T-helper 1 cell treated with Interleukin-12 subunit alpha and Interleukin-12 subunit beta and Interleukin-4 antibody, amounts not matched to agents 30 μg/mL and 1 μg/mL, for 36 hours (primary cell): ENCODE measurements around the gene AJUBA.
"Not testable (repeated sequence)": the region's sequence is repeated elsewhere in the genome, so short reads cannot be mapped to it uniquely, and the experiment has no call there.

Experiments
- H3K27ac Mint-ChIP-seq: one replicate; pipeline ENCODE4 v1.8.0; 2021; ENCODE audit warnings: mild to moderate bottlenecking, mixed read lengths
- H3K27me3 Mint-ChIP-seq: one replicate; pipeline ENCODE4 v1.8.0; 2021; ENCODE audit warnings: low read depth, mixed read lengths
- H3K36me3 Mint-ChIP-seq: one replicate; pipeline ENCODE4 v1.8.0; 2021; ENCODE audit warnings: low read depth, mixed read lengths
- H3K4me1 Mint-ChIP-seq: one replicate; pipeline ENCODE4 v1.8.0; 2021; ENCODE audit warnings: low read depth, mixed read lengths
- H3K4me3 Mint-ChIP-seq: one replicate; pipeline ENCODE4 v1.8.0; 2021; ENCODE audit warnings: mild to moderate bottlenecking, moderate library complexity, mixed read lengths
- H3K9me3 Mint-ChIP-seq: one replicate; pipeline ENCODE4 v1.8.0; 2021; ENCODE audit warnings: mixed read lengths

Gene AJUBA

GRCh38 chr14:23013054-23013748 is 30.9 kb upstream of the AJUBA start:
- Mint-ChIP-seq H3K4me1 (peaks cover 22% of the 10 kb centered on the region), H3K27ac (no peak overlapping the region), H3K36me3 (no peaks in the 10 kb centered on the region), H3K27me3 (no peaks in the 10 kb centered on the region), H3K4me3 (no peak overlapping the region), H3K9me3 (no peaks in the 10 kb centered on the region)

- Mint-ChIP-seq H3K4me3 (peak within 1 kb of the TSS; percentile 90), H3K4me1 (peaks cover 32% of the 10 kb centered on the region)
These were observed 27.8 kb upstream of the AJUBA start, which contains the start of gene C14orf93 for GRCh38 chr14:23009939-23010726. TSS of gene C14orf93 (minus strand) at chr14:23010143. CDS start at chr14:22999023, 11,120 bp downstream.

GRCh38 chr14:23009483-23009938 is 27.2 kb upstream of the AJUBA start:
- Mint-ChIP-seq H3K36me3 (no peaks in the 10 kb centered on the region), H3K4me3 (peak overlapping the region; percentile 90), H3K27ac (peak overlapping the region; percentile 89), H3K4me1 (peaks cover 35% of the 10 kb centered on the region), H3K9me3 (no peaks in the 10 kb centered on the region), H3K27me3 (no peaks in the 10 kb centered on the region)

More at GRCh38 chr14:23009939-23010726, 27.8 kb upstream of the AJUBA start, which contains the start of gene C14orf93:
- H3K27ac Mint-ChIP-seq: peak within 1 kb of the TSS; percentile 96
- H3K36me3 Mint-ChIP-seq: no peaks in the 10 kb centered on the region
- no peaks in the 10 kb centered on the region for H3K9me3 Mint-ChIP-seq
- H3K27me3 Mint-ChIP-seq: no peaks in the 10 kb centered on the region

- H3K4me3 Mint-ChIP-seq: peak overlapping the region; percentile 90
- peaks cover 35% of the 10 kb centered on the region for H3K4me1 Mint-ChIP-seq
These were observed 26.5 kb upstream of the AJUBA start for GRCh38 chr14:23008831-23009230.

GRCh38 chr14:23006544-23007419 is 24.4 kb upstream of the AJUBA start:
- Mint-ChIP-seq H3K4me1 (peaks cover 33% of the 10 kb centered on the region), H3K27me3 (no peaks in the 10 kb centered on the region), H3K4me3 (peak overlapping the region; percentile 94), H3K27ac (peak overlapping the region; percentile 96), H3K36me3 (no peaks in the 10 kb centered on the region), H3K9me3 (no peaks in the 10 kb centered on the region)

More at GRCh38 chr14:23008831-23009230, 26.5 kb upstream of the AJUBA start:
- Mint-ChIP-seq H3K36me3 (no peaks in the 10 kb centered on the region), H3K27me3 (no peaks in the 10 kb centered on the region), H3K27ac (peak overlapping the region; percentile 96), H3K9me3 (no peaks in the 10 kb centered on the region)

- H3K4me3 Mint-ChIP-seq: peak overlapping the region; percentile 94
- H3K27me3 Mint-ChIP-seq: no peaks in the 10 kb centered on the region
- peaks cover 31% of the 10 kb centered on the region for H3K4me1 Mint-ChIP-seq
- H3K27ac Mint-ChIP-seq: peak overlapping the region; percentile 96
- H3K36me3 Mint-ChIP-seq: no peaks in the 10 kb centered on the region
- no peaks in the 10 kb centered on the region for H3K9me3 Mint-ChIP-seq
These were observed 23.8 kb upstream of the AJUBA start for GRCh38 chr14:23006188-23006534.

- peak overlapping the region; percentile 94 for H3K4me3 Mint-ChIP-seq
- no peaks in the 10 kb centered on the region for H3K9me3 Mint-ChIP-seq
- no peaks in the 10 kb centered on the region for H3K36me3 Mint-ChIP-seq
- H3K4me1 Mint-ChIP-seq: peaks cover 31% of the 10 kb centered on the region
- H3K27ac Mint-ChIP-seq: peak overlapping the region; percentile 96
- no peaks in the 10 kb centered on the region for H3K27me3 Mint-ChIP-seq
These were observed 23.3 kb upstream of the AJUBA start for GRCh38 chr14:23005451-23006187.

- not testable (repeated sequence) for H3K4me3 Mint-ChIP-seq, H3K9me3 Mint-ChIP-seq, H3K27ac Mint-ChIP-seq, H3K27me3 Mint-ChIP-seq, H3K36me3 Mint-ChIP-seq
- peaks cover 25% of the 10 kb centered on the region for H3K4me1 Mint-ChIP-seq
These were observed 21.9 kb upstream of the AJUBA start for GRCh38 chr14:23004274-23004673.

- Mint-ChIP-seq H3K4me3 (no peak overlapping the region), H3K9me3 (no peaks in the 10 kb centered on the region), H3K36me3 (no peaks in the 10 kb centered on the region), H3K27me3 (no peaks in the 10 kb centered on the region), H3K27ac (no peak overlapping the region), H3K4me1 (peaks cover 13% of the 10 kb centered on the region)
These were observed 20.2 kb upstream of the AJUBA start for GRCh38 chr14:23002592-23002991.

- Mint-ChIP-seq H3K27me3 (no peaks in the 10 kb centered on the region), H3K9me3 (no peaks in the 10 kb centered on the region), H3K27ac (no peak overlapping the region), H3K36me3 (peaks cover under 1% of the 10 kb centered on the region), H3K4me3 (no peak overlapping the region), H3K4me1 (peaks cover 6% of the 10 kb centered on the region)
These were observed 18.5 kb upstream of the AJUBA start for GRCh38 chr14:23000860-23001259.

- peaks cover 2% of the 10 kb centered on the region for H3K36me3 Mint-ChIP-seq
- no peak overlapping the region for H3K27ac Mint-ChIP-seq
- no peak overlapping the region for H3K4me3 Mint-ChIP-seq
- no peaks in the 10 kb centered on the region for H3K9me3 Mint-ChIP-seq
- no peaks in the 10 kb centered on the region for H3K27me3 Mint-ChIP-seq
- H3K4me1 Mint-ChIP-seq: no peaks in the 10 kb centered on the region
These were observed 16.1 kb upstream of the AJUBA start for GRCh38 chr14:22998329-22999012.

- H3K4me1 Mint-ChIP-seq: no peaks in the 10 kb centered on the region
- no peak overlapping the region for H3K4me3 Mint-ChIP-seq
These were observed 15.4 kb upstream of the AJUBA start for GRCh38 chr14:22997676-22998323.

More at GRCh38 chr14:22997676-22998323, 15.4 kb upstream of the AJUBA start:
- no peak overlapping the region for H3K27ac Mint-ChIP-seq
- no peaks in the 10 kb centered on the region for H3K27me3 Mint-ChIP-seq
- no peaks in the 10 kb centered on the region for H3K9me3 Mint-ChIP-seq
- H3K36me3 Mint-ChIP-seq: peaks cover 2% of the 10 kb centered on the region
